ENCODE measurements around the gene EVA1A.

Gene EVA1A

GRCh38 chr2:75562513-75562864 lies 1.8 kb upstream of the EVA1A start:
- no peak for DNase-seq (ENCODE audit: low read depth)

- DNase-seq (ENCODE audit: low read depth) = no peak
Measured at GRCh38 chr2:75561566-75562512, 1.1 kb upstream of the EVA1A start.

- DNase-seq (ENCODE audit: low read depth) = no peak
Measured at GRCh38 chr2:75560022-75560767, 544 bp downstream of the EVA1A start.

- no peak for DNase-seq (ENCODE audit: low read depth)
Measured at GRCh38 chr2:75559680-75560021, 1.1 kb downstream of the EVA1A start.

GRCh38 chr2:75558786-75559679 lies 1.7 kb downstream of the EVA1A start:
- DNase-seq (ENCODE audit: low read depth) = no peak

GRCh38 chr2:75558136-75558535 lies 2.6 kb downstream of the EVA1A start:
- DNase-seq (ENCODE audit: low read depth) = no peak

GRCh38 chr2:75557474-75558133 lies 3.1 kb downstream of the EVA1A start:
- DNase-seq (ENCODE audit: low read depth) = no peak

- no peak for DNase-seq (ENCODE audit: low read depth)
Measured at GRCh38 chr2:75556679-75557366, 3.9 kb downstream of the EVA1A start.

GRCh38 chr2:75555701-75556100 lies 5.0 kb downstream of the EVA1A start:
- DNase-seq (ENCODE audit: low read depth) = no peak

GRCh38 chr2:75553935-75554531 lies 6.7 kb downstream of the EVA1A start:
- DNase-seq (ENCODE audit: low read depth) = no peak

GRCh38 chr2:75552222-75552621 lies 8.5 kb downstream of the EVA1A start:
- no peak for DNase-seq (ENCODE audit: low read depth)

GRCh38 chr2:75551434-75551833 lies 9.3 kb downstream of the EVA1A start:
- DNase-seq (ENCODE audit: low read depth) = no peak

GRCh38 chr2:75549401-75550253 lies 11.1 kb downstream of the EVA1A start:
- no peak for DNase-seq (ENCODE audit: low read depth)

GRCh38 chr2:75548036-75548573 lies 12.6 kb downstream of the EVA1A start:
- no peak for DNase-seq (ENCODE audit: low read depth)

GRCh38 chr2:75547345-75548035 lies 13.2 kb downstream of the EVA1A start:
- no peak for DNase-seq (ENCODE audit: low read depth)

- DNase-seq (ENCODE audit: low read depth) = no peak
Measured at GRCh38 chr2:75545922-75546321, 14.8 kb downstream of the EVA1A start.

GRCh38 chr2:75545387-75545786 lies 15.4 kb downstream of the EVA1A start:
- no peak for DNase-seq (ENCODE audit: low read depth)

- DNase-seq (ENCODE audit: low read depth) = no peak
Measured at GRCh38 chr2:75543446-75543845, 17.3 kb downstream of the EVA1A start.

GRCh38 chr2:75541430-75541829 lies 19.3 kb downstream of the EVA1A start:
- no peak for DNase-seq (ENCODE audit: low read depth)
